ENCODE data around the gene MRRF. TPM values are rescaled to one million over a fixed set of nuclear protein-coding genes. Genes with fewer than 3 reads are reported as not detected.

The MRRF gene

Small RNA genes lying within 50 kb of the gene (small RNA-seq; reads per million reads assigned to genes)
- not detected for gene AL162424.1 (ENCODE audit: low read depth)
